Lung (tissue), 12 donors: ENCODE data around the gene ELF4. TPM values are rescaled to one million over a fixed set of nuclear protein-coding genes. Genes with fewer than 3 reads are reported as not detected.

ENCODE experiments used
- ATAC-seq: fragments of 200-7000 bp; cut with Tn5 transposase; one replicate; pipeline ENCODE4 v1.9.1; 2020; ENCODE audit warnings: moderate number of reproducible peaks; ENCODE audit not compliant: insufficient read depth, low FRiP score
- DNase-seq, 3 donors: peaks; one replicate each; pipeline ENCODE4 v3.0.0-alpha.2; 2013 to 2017
- H3K27ac ChIP-seq, 2 donors: one replicate each; pipeline ENCODE4 v1.5.1; 2013; ENCODE audit warnings: mild to moderate bottlenecking in 2 of 2, moderate library complexity in 2 of 2, control low read depth in 1 of 2, inconsistent platforms in 1 of 2, low read depth in 1 of 2, low read length in 1 of 2
- H3K27me3 ChIP-seq, 3 donors: one replicate each; pipeline ENCODE4 v1.5.1; 2013; ENCODE audit warnings: low read length in 2 of 3; ENCODE audit not compliant: control insufficient read depth in 3 of 3, insufficient read depth in 3 of 3
- H3K36me3 ChIP-seq, 4 donors: one replicate each; pipeline ENCODE4 v1.5.1; 2013; ENCODE audit warnings: low read length in 4 of 4, mild to moderate bottlenecking in 1 of 4, moderate library complexity in 1 of 4; ENCODE audit not compliant: control insufficient read depth in 4 of 4, insufficient read depth in 4 of 4
- H3K4me1 ChIP-seq, 5 donors: one replicate each; pipeline ENCODE4 v1.5.1; 2013; ENCODE audit warnings: low read length in 5 of 5, mild to moderate bottlenecking in 2 of 5, moderate library complexity in 1 of 5; ENCODE audit not compliant: control insufficient read depth in 5 of 5, insufficient read depth in 5 of 5
- H3K4me3 ChIP-seq: one replicate; pipeline ENCODE4 v1.5.1; 2013; ENCODE audit warnings: mild to moderate bottlenecking, control low read depth, moderate library complexity
- H3K9ac ChIP-seq, 2 donors: one replicate each; pipeline ENCODE4 v1.5.1; 2013; ENCODE audit warnings: low read length in 2 of 2, control low read depth in 1 of 2; ENCODE audit not compliant: insufficient read depth in 1 of 2
- H3K9me3 ChIP-seq, 4 donors: one replicate each; pipeline ENCODE4 v1.5.1; 2013; ENCODE audit warnings: low read length in 3 of 4, mild to moderate bottlenecking in 1 of 4, moderate library complexity in 1 of 4; ENCODE audit not compliant: control insufficient read depth in 4 of 4, insufficient read depth in 3 of 4
- WGBS, 2 donors: extraction: QIAGEN DNeasy Blood & Tissue Kit; methylation state at CpG; one replicate each; pipeline ENCODE4 v1.1.7; 2013; 5-methylcytosine and 5-hydroxymethylcytosine counted together
- polyA plus RNA-seq, 2 donors: library from polyadenylated mRNA; stranded (reverse); fragments of 200-250 nt; gene quantifications; one replicate each; pipeline ENCODE4 v1.2.1, GENCODE V29; 2013
- total RNA-seq, 2 donors: library from RNA; depleted of rRNA in 1 of 2; stranded (reverse); fragments of >200 nt in 1 of 2; gene quantifications; one replicate each; pipeline ENCODE4 v1.2.1, GENCODE V29; 2014 to 2021
- TF ChIP-seq, protein P1 (sequence below): IDR thresholded peaks from 2 replicates; pipeline ENCODE4 v1.5.1; 2012; ENCODE audit warnings: mild to moderate bottlenecking; ENCODE audit errors: control extremely low read depth, extremely low read depth
- donor health status: control.
- donor health status: control.
- donor health status: Bipolar disorder and iron deficiency.
- donor health status: healthy.
- donor health status: DM: yes; HTN: yes; CAD: no.

The ELF4 gene
- total and polyA plus RNA-seq, 4 donors: 5.9 to 24.5 (median 16.4) TPM

DNA sequence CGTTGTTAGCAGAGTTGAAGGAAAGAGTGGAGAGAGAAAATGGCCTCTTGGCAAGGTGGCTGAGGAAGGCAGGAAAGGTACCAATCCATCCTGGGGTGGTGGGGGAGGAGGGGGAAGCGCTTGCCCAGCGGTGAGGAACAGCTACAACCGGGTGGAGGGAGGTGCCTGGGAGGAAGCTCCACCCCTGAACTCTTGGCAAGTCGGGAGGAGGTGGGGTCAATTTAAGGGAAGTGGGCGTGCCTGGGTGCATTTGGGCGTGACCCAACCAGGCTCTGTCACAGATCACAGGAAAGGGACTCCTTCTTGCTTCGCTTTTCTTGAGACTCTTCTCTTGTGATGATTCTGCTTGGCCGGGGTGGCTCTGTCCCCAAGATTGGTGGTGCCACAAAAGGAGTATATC lies 86.2 kb downstream of the ELF4 start:
- Histone ChIP-seq H3K4me3 (no peak overlapping the region), H3K9ac (no peak overlapping the region), H3K36me3 (peaks cover 4 to 12% (median 10%) of the 10 kb centered on the region in 4 donors), H3K27ac (peak overlapping the region in 1 of 2 donors; percentile 29), H3K9me3 (no peaks in the 10 kb centered on the region), H3K27me3 (no peaks in the 10 kb centered on the region), H3K4me1 (peaks cover 0 to 3% (median 0%) of the 10 kb centered on the region in 5 donors)
- TF ChIP-seq, protein P1, sequence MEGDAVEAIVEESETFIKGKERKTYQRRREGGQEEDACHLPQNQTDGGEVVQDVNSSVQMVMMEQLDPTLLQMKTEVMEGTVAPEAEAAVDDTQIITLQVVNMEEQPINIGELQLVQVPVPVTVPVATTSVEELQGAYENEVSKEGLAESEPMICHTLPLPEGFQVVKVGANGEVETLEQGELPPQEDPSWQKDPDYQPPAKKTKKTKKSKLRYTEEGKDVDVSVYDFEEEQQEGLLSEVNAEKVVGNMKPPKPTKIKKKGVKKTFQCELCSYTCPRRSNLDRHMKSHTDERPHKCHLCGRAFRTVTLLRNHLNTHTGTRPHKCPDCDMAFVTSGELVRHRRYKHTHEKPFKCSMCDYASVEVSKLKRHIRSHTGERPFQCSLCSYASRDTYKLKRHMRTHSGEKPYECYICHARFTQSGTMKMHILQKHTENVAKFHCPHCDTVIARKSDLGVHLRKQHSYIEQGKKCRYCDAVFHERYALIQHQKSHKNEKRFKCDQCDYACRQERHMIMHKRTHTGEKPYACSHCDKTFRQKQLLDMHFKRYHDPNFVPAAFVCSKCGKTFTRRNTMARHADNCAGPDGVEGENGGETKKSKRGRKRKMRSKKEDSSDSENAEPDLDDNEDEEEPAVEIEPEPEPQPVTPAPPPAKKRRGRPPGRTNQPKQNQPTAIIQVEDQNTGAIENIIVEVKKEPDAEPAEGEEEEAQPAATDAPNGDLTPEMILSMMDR: no peak
- WGBS, 2 donors: 4 to 31% methylated on average over 5 to 9 of the region's 9 CpGs
- peak; percentile 47 to 70 (median 69) for DNase-seq
- peak; percentile 74 for ATAC-seq

DNA sequence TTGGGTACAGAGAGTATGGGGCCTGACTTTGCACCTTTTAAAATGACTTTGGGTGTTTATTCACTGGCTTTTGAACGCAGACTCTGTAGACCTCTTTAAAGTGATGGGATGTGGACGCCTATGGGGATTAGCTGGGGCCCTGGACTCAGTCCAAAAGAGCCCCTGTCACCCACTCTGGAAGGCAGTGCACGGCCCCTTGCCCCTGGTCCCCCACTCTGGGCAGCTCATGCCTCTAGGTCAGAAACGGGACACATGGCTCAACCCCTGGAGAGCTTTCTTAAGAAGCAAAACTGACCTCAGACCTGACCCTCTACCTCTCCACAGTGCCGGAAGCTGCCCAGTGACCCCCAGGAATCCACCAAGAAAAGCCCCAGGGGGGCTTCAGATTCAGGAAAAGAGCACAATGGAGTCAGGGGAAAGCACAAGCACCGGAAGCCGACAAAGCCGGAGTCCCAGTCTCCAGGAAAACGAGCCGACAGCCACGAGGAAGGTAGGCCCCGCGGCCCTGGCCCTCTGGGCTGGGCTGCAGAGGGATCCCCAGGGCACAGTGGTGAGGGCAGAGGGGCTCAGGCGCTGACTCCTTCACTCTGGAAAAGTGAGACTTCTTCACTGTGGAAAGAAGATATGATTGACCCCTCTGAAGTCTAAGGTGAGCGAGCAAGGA lies 89.5 kb downstream of the ELF4 start:
- Histone ChIP-seq H3K4me1 (peaks cover 0 to 3% (median 0%) of the 10 kb centered on the region in 5 donors), H3K27me3 (no peaks in the 10 kb centered on the region), H3K4me3 (no peak overlapping the region), H3K9ac (no peak overlapping the region), H3K27ac (no peak overlapping the region), H3K9me3 (no peaks in the 10 kb centered on the region), H3K36me3 (peaks cover 2 to 10% (median 6%) of the 10 kb centered on the region in 4 donors)
- TF ChIP-seq, protein P1: no peak
- WGBS, 2 donors: 75 to 92% methylated on average over 10 to 15 of the region's 15 CpGs
- DNase-seq: no peak
- no peak for ATAC-seq

DNA sequence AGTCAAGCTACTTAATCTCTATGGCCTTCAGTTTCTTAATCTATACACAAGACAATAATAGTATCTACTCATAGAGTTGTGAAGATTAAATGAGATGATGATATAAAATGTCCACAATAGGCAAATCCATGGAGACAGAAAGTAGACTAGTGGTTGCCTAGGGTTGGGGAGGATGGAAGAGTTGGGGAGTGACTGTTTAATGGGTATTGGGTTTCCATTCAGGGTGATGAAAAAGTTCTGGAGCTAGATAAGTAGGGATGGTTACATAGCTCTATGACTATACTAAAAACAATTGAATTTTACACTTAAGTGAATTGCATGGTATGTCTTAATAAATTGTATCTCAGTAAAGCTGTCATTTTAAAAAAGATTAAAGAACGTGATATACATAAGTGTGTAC lies 92.2 kb downstream of the ELF4 start:
- peaks cover under 1 to 23% (median 7%) of the 10 kb centered on the region in 4 donors for H3K36me3 ChIP-seq
- TF ChIP-seq, protein P1: no peak
- DNase-seq: no peak
- H3K4me1 ChIP-seq: peaks cover 0 to 3% (median 0%) of the 10 kb centered on the region in 5 donors
- H3K4me3 ChIP-seq: no peak overlapping the region
- no peak overlapping the region for H3K27ac ChIP-seq
- WGBS, 2 donors: 75 to 100% methylated on average over 1 of the region's 1 CpG
- no peaks in the 10 kb centered on the region for H3K27me3 ChIP-seq
- H3K9me3 ChIP-seq: no peaks in the 10 kb centered on the region
- no peak for ATAC-seq
- H3K9ac ChIP-seq: no peak overlapping the region
